H9 (cell line): ENCODE results near the gene KLK15. TPM values are rescaled to one million over a fixed set of nuclear protein-coding genes. Genes with fewer than 3 reads are reported as not detected.

Source experiments
- DNase-seq: peaks from one replicate; pipeline ENCODE4 v3.0.0-alpha.2; 2017
- H2AFZ ChIP-seq: one replicate; pipeline ENCODE4 v1.6.1; 2013; ENCODE audit warnings: mild to moderate bottlenecking, low read length, control low read depth, moderate library complexity
- H2AK5ac ChIP-seq: 2 replicates; pipeline ENCODE4 v1.6.1; 2013; ENCODE audit warnings: low read length, control low read depth, mixed read lengths; ENCODE audit not compliant: insufficient read length
- H2BK120ac ChIP-seq: one replicate; pipeline ENCODE4 v1.6.1; 2013; ENCODE audit warnings: low read depth, mild to moderate bottlenecking, low read length, control low read depth, inconsistent platforms; ENCODE audit not compliant: poor library complexity, severe bottlenecking
- H2BK12ac ChIP-seq: 2 replicates; pipeline ENCODE4 v1.6.1; 2013; ENCODE audit warnings: low read length, control low read depth, mixed read lengths, low read depth; ENCODE audit not compliant: insufficient read length
- H2BK15ac ChIP-seq: 2 replicates; pipeline ENCODE4 v1.6.1; 2013; ENCODE audit warnings: low read depth, low read length, control low read depth
- H2BK20ac ChIP-seq: one replicate; pipeline ENCODE4 v1.6.1; 2013; ENCODE audit warnings: low read depth, mild to moderate bottlenecking, low read length, control low read depth, inconsistent platforms; ENCODE audit not compliant: poor library complexity, severe bottlenecking
- H2BK5ac ChIP-seq: 2 replicates; pipeline ENCODE4 v1.6.1; 2013; ENCODE audit warnings: low read length, control low read depth, mixed read lengths; ENCODE audit not compliant: insufficient read length
- H3K14ac ChIP-seq: 2 replicates; pipeline ENCODE4 v1.6.1; 2013; ENCODE audit warnings: low read length, control low read depth; ENCODE audit not compliant: insufficient read depth
- H3K18ac ChIP-seq: 2 replicates; pipeline ENCODE4 v1.6.1; 2013; ENCODE audit warnings: low read depth, mild to moderate bottlenecking, mixed read lengths, low read length, control low read depth; ENCODE audit not compliant: insufficient read length
- H3K23ac ChIP-seq: 2 replicates; pipeline ENCODE4 v1.6.1; 2013; ENCODE audit warnings: low read length, control low read depth, mixed read lengths, low read depth; ENCODE audit not compliant: insufficient read length
- H3K23me2 ChIP-seq: 2 replicates; pipeline ENCODE4 v1.6.1; 2013; ENCODE audit warnings: low read depth, mild to moderate bottlenecking, mixed read lengths, low read length, control low read depth; ENCODE audit not compliant: insufficient read length, poor library complexity, severe bottlenecking
- H3K27ac ChIP-seq: 2 replicates; pipeline ENCODE4 v1.5.1; 2013; ENCODE audit warnings: low read length, control low read depth, mixed read lengths, low read depth; ENCODE audit not compliant: insufficient read length
- H3K27me3 ChIP-seq: 2 replicates; pipeline ENCODE4 v1.6.1; 2013; ENCODE audit warnings: low read length, control low read depth, inconsistent platforms; ENCODE audit not compliant: insufficient read depth
- H3K4ac ChIP-seq: 2 replicates; pipeline ENCODE4 v1.6.1; 2013; ENCODE audit warnings: low read depth, mild to moderate bottlenecking, control low read depth, inconsistent platforms, low read length, moderate library complexity
- H3K4me1 ChIP-seq: 2 replicates; pipeline ENCODE4 v1.6.1; 2013; ENCODE audit warnings: low read length, control low read depth, inconsistent platforms; ENCODE audit not compliant: insufficient read depth
- H3K4me2 ChIP-seq: 2 replicates; pipeline ENCODE4 v1.6.1; 2013; ENCODE audit warnings: low read length, control low read depth, mixed read lengths; ENCODE audit not compliant: insufficient read length, insufficient read depth
- H3K56ac ChIP-seq: 2 replicates; pipeline ENCODE4 v1.6.1; 2013; ENCODE audit warnings: low read depth, mild to moderate bottlenecking, mixed read lengths, low read length, control low read depth; ENCODE audit not compliant: insufficient read length
- H3K79me1 ChIP-seq: 2 replicates; pipeline ENCODE4 v1.6.1; 2013; ENCODE audit warnings: low read depth, mild to moderate bottlenecking, moderate library complexity, low read length, control low read depth, inconsistent platforms; ENCODE audit not compliant: insufficient read depth, poor library complexity, severe bottlenecking
- H3K79me2 ChIP-seq: 2 replicates; pipeline ENCODE4 v1.6.1; 2013; ENCODE audit warnings: low read length, control low read depth, inconsistent platforms; ENCODE audit not compliant: insufficient read depth
- H3K9ac ChIP-seq: 2 replicates; pipeline ENCODE4 v1.6.1; 2013; ENCODE audit warnings: low read length, control low read depth, mixed read lengths; ENCODE audit not compliant: insufficient read length; ENCODE audit errors: extremely low read depth
- H3K9me3 ChIP-seq: one replicate; pipeline ENCODE4 v1.6.1; 2013; ENCODE audit warnings: low read depth, low read length, inconsistent platforms; ENCODE audit not compliant: control insufficient read depth
- H3T11ph ChIP-seq: one replicate; pipeline ENCODE4 v1.6.1; 2013; ENCODE audit warnings: mild to moderate bottlenecking, low read length, control low read depth, inconsistent platforms
- H4K20me1 ChIP-seq: one replicate; pipeline ENCODE4 v1.6.1; 2013; ENCODE audit not compliant: control insufficient read depth, insufficient read length, insufficient read depth
- H4K5ac ChIP-seq: 2 replicates; pipeline ENCODE4 v1.6.1; 2013; ENCODE audit warnings: low read depth, mild to moderate bottlenecking, mixed read lengths, low read length, control low read depth; ENCODE audit not compliant: insufficient read length
- H4K8ac ChIP-seq: replicated peaks from 2 replicates; pipeline ENCODE4 v1.6.1; 2013; ENCODE audit warnings: low read length, control low read depth, mixed read lengths, low read depth; ENCODE audit not compliant: insufficient read length
- H4K91ac ChIP-seq: 2 replicates; pipeline ENCODE4 v1.6.1; 2013; ENCODE audit warnings: low read depth, mild to moderate bottlenecking, moderate library complexity, mixed read lengths, low read length, control low read depth; ENCODE audit not compliant: insufficient read length
- H3K27ac Mint-ChIP-seq, 3 experiments: 2 replicates in 2 of 3; 3 replicates in 1 of 3; pipeline ENCODE4 v1.8.0; 2020 to 2021; ENCODE audit warnings: mixed read lengths in 3 of 3, mild to moderate bottlenecking in 1 of 3, moderate library complexity in 1 of 3
- H3K27me3 Mint-ChIP-seq: 2 replicates; pipeline ENCODE4 v1.8.0; 2021; ENCODE audit warnings: low read depth, mild to moderate bottlenecking, moderate library complexity, mixed read lengths
- H3K36me3 Mint-ChIP-seq, 3 experiments: 2 replicates in 2 of 3; 3 replicates in 1 of 3; pipeline ENCODE4 v1.8.0; 2020 to 2021; ENCODE audit warnings: low read depth in 3 of 3, mixed read lengths in 3 of 3; ENCODE audit not compliant: insufficient read depth in 1 of 3
- H3K4me1 Mint-ChIP-seq, 2 experiments: 2 replicates each; pipeline ENCODE4 v1.8.0; 2020; ENCODE audit warnings: mixed read lengths in 2 of 2
- H3K4me3 Mint-ChIP-seq, 2 experiments: 2 replicates in 1 of 2; 3 replicates in 1 of 2; pipeline ENCODE4 v1.8.0; 2020 to 2021; ENCODE audit warnings: mild to moderate bottlenecking in 2 of 2, mixed read lengths in 2 of 2, moderate library complexity in 1 of 2
- H3K9me3 Mint-ChIP-seq, 2 experiments: 2 replicates in 1 of 2; 3 replicates in 1 of 2; pipeline ENCODE4 v1.8.0; 2020; ENCODE audit warnings: mild to moderate bottlenecking in 2 of 2, mixed read lengths in 2 of 2, moderate library complexity in 1 of 2
- WGBS: extraction: QIAGEN DNeasy Blood & Tissue Kit; methylation state at CpG from one replicate; pipeline ENCODE4 v1.1.7; 2013; ENCODE audit warnings: missing lambda C conversion rate, low lambda C conversion rate, mixed read lengths; ENCODE audit not compliant: insufficient read length; ENCODE audit errors: extremely low coverage; 5-methylcytosine and 5-hydroxymethylcytosine counted together
- total RNA-seq: library from RNA; stranded (reverse); gene quantifications from 2 replicates; pipeline ENCODE4 v1.2.1, GENCODE V29; 2021
- TF ChIP-seq, protein P1 (sequence below): fragments of 200-600 bp; sonication (generic); conservative IDR thresholded peaks from 3 replicates; pipeline ENCODE4 v1.8.0; 2021; ENCODE audit warnings: antibody characterized with exemption, mild to moderate bottlenecking

The KLK15 gene
- total RNA-seq, 1 experiment from 2014 or later = not detected

DNA sequence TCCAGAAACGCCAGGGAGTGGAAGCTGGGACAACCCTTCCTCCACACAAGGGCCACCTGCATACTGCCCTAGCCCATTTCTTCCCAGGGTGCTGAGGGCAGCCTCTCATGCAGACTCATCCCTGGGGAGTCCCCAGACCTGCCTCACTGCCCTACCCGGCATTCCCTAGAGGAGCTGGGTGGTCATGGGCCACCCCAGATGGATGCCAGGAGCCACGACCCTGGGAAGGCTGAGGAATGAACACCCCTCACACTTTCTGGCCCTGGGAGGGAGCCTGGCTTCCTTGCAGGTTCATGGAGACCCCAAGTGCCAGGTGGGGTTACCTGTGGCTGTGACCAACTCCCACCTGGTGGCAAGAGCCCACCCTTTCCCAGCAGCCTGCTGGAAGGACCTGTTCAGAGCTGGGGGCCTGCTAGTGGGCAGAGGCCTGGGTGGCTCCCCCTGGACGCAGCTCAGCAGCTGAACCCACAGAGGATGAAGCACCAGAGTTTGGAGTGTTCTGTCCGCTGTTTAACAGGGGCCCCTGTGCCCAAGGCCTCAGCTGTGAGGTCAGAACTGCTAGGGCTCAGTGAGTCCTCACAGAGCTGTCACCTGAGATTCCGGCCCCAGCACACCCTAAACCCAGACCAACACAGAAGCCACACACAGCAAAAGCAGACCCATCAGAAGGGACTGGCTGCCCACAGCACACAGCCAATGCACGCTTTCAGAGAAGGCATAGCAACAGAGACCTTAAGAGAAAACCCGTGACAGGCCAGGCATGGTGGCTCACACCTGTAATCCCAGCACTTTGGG, 36.5 kb downstream of the KLK15 start:
- H2BK120ac ChIP-seq = no peak overlapping the region
- Mint-ChIP-seq H3K4me1 (peaks cover 15 to 20% of the 10 kb centered on the region in 2 experiments), H3K36me3 (peaks cover 25 to 65% (median 46%) of the 10 kb centered on the region in 3 experiments; a peak in 6 of 7 replicates), H3K27me3 (no peaks in the 10 kb centered on the region; the same call in 1 of the 2 replicates), H3K4me3 (no peak overlapping the region), H3K9me3 (no peaks in the 10 kb centered on the region), H3K27ac (peak overlapping the region in 1 of 3 experiments; percentile 92; a peak in 2 of 7 replicates)
- peaks cover 2% of the 10 kb centered on the region for H3K79me1 ChIP-seq
- H4K8ac ChIP-seq = no peak overlapping the region
- H3K9me3 ChIP-seq = no peaks in the 10 kb centered on the region
- no peak overlapping the region for H3K23ac ChIP-seq
- H3K4me2 ChIP-seq = no peak overlapping the region
- no peak overlapping the region for H2BK20ac ChIP-seq
- H3K56ac ChIP-seq = no peak overlapping the region
- H3K18ac ChIP-seq = no peak overlapping the region
- no peak overlapping the region for H2BK12ac ChIP-seq
- no peaks in the 10 kb centered on the region for H3K23me2 ChIP-seq
- no peak overlapping the region for H2BK5ac ChIP-seq
- TF ChIP-seq, protein P1, sequence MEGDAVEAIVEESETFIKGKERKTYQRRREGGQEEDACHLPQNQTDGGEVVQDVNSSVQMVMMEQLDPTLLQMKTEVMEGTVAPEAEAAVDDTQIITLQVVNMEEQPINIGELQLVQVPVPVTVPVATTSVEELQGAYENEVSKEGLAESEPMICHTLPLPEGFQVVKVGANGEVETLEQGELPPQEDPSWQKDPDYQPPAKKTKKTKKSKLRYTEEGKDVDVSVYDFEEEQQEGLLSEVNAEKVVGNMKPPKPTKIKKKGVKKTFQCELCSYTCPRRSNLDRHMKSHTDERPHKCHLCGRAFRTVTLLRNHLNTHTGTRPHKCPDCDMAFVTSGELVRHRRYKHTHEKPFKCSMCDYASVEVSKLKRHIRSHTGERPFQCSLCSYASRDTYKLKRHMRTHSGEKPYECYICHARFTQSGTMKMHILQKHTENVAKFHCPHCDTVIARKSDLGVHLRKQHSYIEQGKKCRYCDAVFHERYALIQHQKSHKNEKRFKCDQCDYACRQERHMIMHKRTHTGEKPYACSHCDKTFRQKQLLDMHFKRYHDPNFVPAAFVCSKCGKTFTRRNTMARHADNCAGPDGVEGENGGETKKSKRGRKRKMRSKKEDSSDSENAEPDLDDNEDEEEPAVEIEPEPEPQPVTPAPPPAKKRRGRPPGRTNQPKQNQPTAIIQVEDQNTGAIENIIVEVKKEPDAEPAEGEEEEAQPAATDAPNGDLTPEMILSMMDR = no peak
- no peak overlapping the region for H4K91ac ChIP-seq
- H3K4ac ChIP-seq = no peak overlapping the region
- no peak overlapping the region for H3K9ac ChIP-seq
- no peak overlapping the region for H3K14ac ChIP-seq
- no peaks in the 10 kb centered on the region for H3K79me2 ChIP-seq
- peaks cover 4% of the 10 kb centered on the region for H4K20me1 ChIP-seq
- H3K27me3 ChIP-seq = no peaks in the 10 kb centered on the region
- WGBS = no CpG with 5 or more reads among the region's 8 CpGs
- H4K5ac ChIP-seq = no peak overlapping the region
- H3K27ac ChIP-seq = no peak overlapping the region
- H3K4me1 ChIP-seq = no peaks in the 10 kb centered on the region
- no peak for DNase-seq
- H2AFZ ChIP-seq = no peak overlapping the region
- no peak overlapping the region for H3T11ph ChIP-seq
- H2AK5ac ChIP-seq = no peak overlapping the region
- H2BK15ac ChIP-seq = no peak overlapping the region
